Ovary (tissue), 3 donors: ENCODE results near the gene CSNK2B.

ENCODE experiments used
- CTCF ChIP-seq, 3 donors: fragments of 450-650 bp in 2 of 3; fragments of 200-600 bp in 1 of 3; IDR thresholded peaks; one replicate each; pipeline versions ENCODE4 v1.5.1 to v1.8.0; 2016 to 2022; ENCODE audit warnings: antibody characterized with exemption in 3 of 3, mild to moderate bottlenecking in 1 of 3
- EP300 ChIP-seq: sonication (generic); formaldehyde crosslinking; IDR thresholded peaks from one replicate; pipeline ENCODE4 v1.6.1; 2017; ENCODE audit warnings: antibody characterized with exemption
- POLR2A ChIP-seq: fragments of 450-650 bp; IDR thresholded peaks from one replicate; pipeline ENCODE4 v1.6.1; 2017; ENCODE audit warnings: antibody characterized with exemption, mild to moderate bottlenecking, moderate library complexity
- donor health status: DM: no; HTN: no; CAD: no.

GRCh38 chr6:31713465-31713864, 47.6 kb downstream of the CSNK2B start:
- no peak for TF ChIP-seq CTCF (IDR thresholded peaks at IDR 0.05)
- no peak for TF ChIP-seq EP300
- no peak for TF ChIP-seq POLR2A
